B cell (primary cell): ENCODE data around the gene RANBP9. TPM values are rescaled to one million over a fixed set of nuclear protein-coding genes. Genes with fewer than 3 reads are reported as not detected.

Experiments
- ATAC-seq: fragments of 200-7000 bp; cut with Tn5 transposase; one replicate; pipeline ENCODE4 v1.10.0; 2021; ENCODE audit warnings: low read depth, mild to moderate bottlenecking, moderate number of reproducible peaks, moderate library complexity
- CTCF ChIA-PET: fragments of 350-600 bp; sonication (Branson Sonifier 250); formaldehyde crosslinking; loops from one replicate; lab custom pipeline; 2021; ENCODE audit warnings: antibody characterized with exemption, inconsistent platforms; lab: Charles Lee
- POLR2A ChIA-PET: fragments of 350-600 bp; sonication (Branson Sonifier 250); formaldehyde crosslinking; loops from one replicate; lab custom pipeline; 2021; ENCODE audit warnings: antibody characterized with exemption; lab: Charles Lee
- DNase-seq: peaks from one replicate; pipeline ENCODE4 v3.0.0; 2013
- H2AFZ ChIP-seq: 2 replicates; pipeline ENCODE4 v1.6.1; 2012; ENCODE audit warnings: mild to moderate bottlenecking, low read depth, low read length; ENCODE audit not compliant: insufficient read depth, poor library complexity, severe bottlenecking
- H3K27ac ChIP-seq, 2 donors: 1 replicate in 1 of 2; 2 replicates in 1 of 2; pipeline ENCODE4 v1.5.1; 2012 to 2013; ENCODE audit warnings: low read length in 2 of 2, mild to moderate bottlenecking in 2 of 2, moderate library complexity in 1 of 2
- H3K27me3 ChIP-seq, 4 experiments: fragments of 200-600 bp in 1 of 4; sonication (generic) in 1 of 4; replicated peaks in 1 of 4; 1 replicate in 2 of 4; 2 replicates in 2 of 4; pipeline versions ENCODE4 v1.6.1 to v1.7.0; 2013 to 2016; ENCODE audit warnings: low read length in 3 of 4, mild to moderate bottlenecking in 2 of 4, mixed read lengths in 1 of 4, moderate library complexity in 1 of 4; ENCODE audit not compliant: insufficient read depth in 4 of 4, control insufficient read depth in 3 of 4; ENCODE audit errors: control extremely low read depth in 1 of 4
- H3K36me3 ChIP-seq, 2 experiments: replicated peaks in 1 of 2; 1 replicate in 1 of 2; 2 replicates in 1 of 2; pipeline versions ENCODE4 v1.6.1 to v1.7.1; 2013; ENCODE audit warnings: low read length in 1 of 2; ENCODE audit not compliant: insufficient read depth in 2 of 2, control insufficient read depth in 1 of 2; ENCODE audit errors: control extremely low read depth in 1 of 2, extremely low read depth in 1 of 2
- H3K4me1 ChIP-seq, 2 donors: fragments of 200-600 bp in 1 of 2; sonication (generic) in 1 of 2; 1 replicate in 1 of 2; 2 replicates in 1 of 2; pipeline versions ENCODE4 v1.5.1 to v1.6.1; 2013 to 2017; ENCODE audit warnings: low read length in 2 of 2; ENCODE audit not compliant: control insufficient read depth in 2 of 2, insufficient read depth in 2 of 2
- H3K4me2 ChIP-seq: replicated peaks from 2 replicates; pipeline ENCODE3; 2012; ENCODE audit warnings: mild to moderate bottlenecking, low read depth, low read length; ENCODE audit not compliant: poor library complexity, severe bottlenecking
- H3K4me3 ChIP-seq, 5 experiments: fragments of 200-600 bp in 1 of 5; sonication (generic) in 1 of 5; 1 replicate in 3 of 5; 2 replicates in 2 of 5; pipeline versions ENCODE4 v1.5.1 to v1.7.0; 2011 to 2016; ENCODE audit warnings: low read length in 4 of 5, mild to moderate bottlenecking in 4 of 5, low read depth in 2 of 5, control low read depth in 1 of 5, moderate library complexity in 1 of 5; ENCODE audit not compliant: insufficient read depth in 1 of 5; ENCODE audit errors: control extremely low read depth in 1 of 5, extremely low read depth in 1 of 5
- H3K79me2 ChIP-seq: fragments of 200-600 bp; sonication (generic); one replicate; pipeline ENCODE4 v1.6.0; 2016; ENCODE audit warnings: low read length; ENCODE audit not compliant: control insufficient read depth, insufficient read depth
- H3K9ac ChIP-seq: fragments of 200-600 bp; sonication (generic); 2 replicates; pipeline ENCODE4 v1.6.1; 2017; ENCODE audit warnings: mild to moderate bottlenecking, low read length, moderate library complexity
- H3K9me3 ChIP-seq, 3 donors: one replicate each; pipeline versions ENCODE4 v1.6.1 to v1.7.1; 2013; ENCODE audit warnings: low read length in 2 of 3; ENCODE audit not compliant: control insufficient read depth in 2 of 3, insufficient read depth in 1 of 3; ENCODE audit errors: control extremely low read depth in 1 of 3
- H4K20me1 ChIP-seq: 2 replicates; pipeline ENCODE4 v1.6.0; 2012; ENCODE audit warnings: mild to moderate bottlenecking, low read length; ENCODE audit not compliant: insufficient read depth, control insufficient read depth, poor library complexity, severe bottlenecking
- H3K27ac Mint-ChIP-seq: one replicate; pipeline ENCODE4 v1.8.0; 2021; ENCODE audit warnings: mixed read lengths
- H3K27me3 Mint-ChIP-seq: one replicate; pipeline ENCODE4 v1.8.0; 2021; ENCODE audit warnings: mixed read lengths
- H3K4me1 Mint-ChIP-seq: one replicate; pipeline ENCODE4 v1.8.0; 2021; ENCODE audit warnings: mixed read lengths
- H3K4me3 Mint-ChIP-seq: one replicate; pipeline ENCODE4 v1.8.0; 2021; ENCODE audit warnings: mixed read lengths
- H3K9me3 Mint-ChIP-seq: one replicate; pipeline ENCODE4 v1.8.0; 2022; ENCODE audit warnings: mixed read lengths; ENCODE audit not compliant: insufficient read depth
- EZH2 ChIP-seq: IDR thresholded peaks from 2 replicates; pipeline ENCODE4 v1.6.1; 2012; ENCODE audit warnings: borderline replicate concordance, low read depth, mild to moderate bottlenecking, moderate library complexity, low read length; ENCODE audit not compliant: insufficient read depth, poor library complexity, severe bottlenecking
- WGBS: methylation state at CpG from one replicate; pipeline ENCODE4 v1.1.5; 2013; ENCODE audit warnings: missing lambda C conversion rate; ENCODE audit not compliant: insufficient coverage; 5-methylcytosine and 5-hydroxymethylcytosine counted together
- intact Hi-C: fragments of 100-400 bp; cut with micrococcal nuclease; formaldehyde crosslinking; loops from one replicate; pipeline ENCODE4 v1.10.0; 2022
- polyA plus RNA-seq: library from polyadenylated mRNA; depleted of rRNA; stranded (reverse); fragments of >200 nt; gene quantifications from 2 replicates; pipeline ENCODE4 v1.2.3, GENCODE V29; 2012
- total RNA-seq, 2 donors: library from RNA; stranded (reverse); fragments of 120-200 nt in 1 of 2; gene quantifications; 1 replicate in 1 of 2; 2 replicates in 1 of 2; pipeline versions ENCODE4 v1.2.3 to v1.2.4, GENCODE V29; 2013 to 2022
- TF ChIP-seq, protein P1 (sequence below): fragments of 200-600 bp; IDR thresholded peaks from one replicate; pipeline ENCODE4 v1.8.0; 2022; ENCODE audit warnings: antibody characterized with exemption, mild to moderate bottlenecking

The RANBP9 gene
- total and polyA plus RNA-seq, 2 donors (not counting 1 experiment from before 2014, with no cell fraction given), result 20.0 to 34.1 TPM

DNA sequence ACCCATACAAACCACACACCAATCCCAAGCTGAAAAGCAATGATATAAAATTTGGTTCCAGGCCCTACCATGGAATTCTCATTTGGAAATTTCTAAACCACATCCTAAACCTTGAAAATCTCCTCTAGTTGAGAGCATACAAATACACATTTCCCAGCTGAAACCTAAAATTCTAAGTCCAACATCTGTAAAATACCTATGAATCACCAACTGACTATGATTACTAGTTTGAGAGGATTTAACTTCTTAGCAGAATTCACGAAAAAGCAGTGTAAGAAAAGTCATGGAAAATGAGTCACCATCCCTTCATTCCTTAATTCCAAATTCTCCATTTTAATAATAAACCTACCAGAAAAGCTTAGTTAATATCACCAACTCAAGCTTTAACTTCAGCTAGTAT is 15.4 kb downstream of the RANBP9 start:
- no peaks in the 10 kb centered on the region for H3K27me3 Mint-ChIP-seq
- Histone ChIP-seq H3K27ac (no peak overlapping the region), H4K20me1 (peaks cover 27% of the 10 kb centered on the region), H3K9me3 (no peaks in the 10 kb centered on the region), H3K79me2 (peaks cover 98% of the 10 kb centered on the region), H3K9ac (no peak overlapping the region), H3K4me1 (peaks cover 27 to 30% of the 10 kb centered on the region in 2 donors), H3K36me3 (peaks cover 0 to 3% of the 10 kb centered on the region in 2 experiments), H3K4me2 (no peak overlapping the region), H3K27me3 (no peaks in the 10 kb centered on the region), H3K4me3 (no peak overlapping the region), H2AFZ (no peak overlapping the region)
- TF ChIP-seq, protein P1, sequence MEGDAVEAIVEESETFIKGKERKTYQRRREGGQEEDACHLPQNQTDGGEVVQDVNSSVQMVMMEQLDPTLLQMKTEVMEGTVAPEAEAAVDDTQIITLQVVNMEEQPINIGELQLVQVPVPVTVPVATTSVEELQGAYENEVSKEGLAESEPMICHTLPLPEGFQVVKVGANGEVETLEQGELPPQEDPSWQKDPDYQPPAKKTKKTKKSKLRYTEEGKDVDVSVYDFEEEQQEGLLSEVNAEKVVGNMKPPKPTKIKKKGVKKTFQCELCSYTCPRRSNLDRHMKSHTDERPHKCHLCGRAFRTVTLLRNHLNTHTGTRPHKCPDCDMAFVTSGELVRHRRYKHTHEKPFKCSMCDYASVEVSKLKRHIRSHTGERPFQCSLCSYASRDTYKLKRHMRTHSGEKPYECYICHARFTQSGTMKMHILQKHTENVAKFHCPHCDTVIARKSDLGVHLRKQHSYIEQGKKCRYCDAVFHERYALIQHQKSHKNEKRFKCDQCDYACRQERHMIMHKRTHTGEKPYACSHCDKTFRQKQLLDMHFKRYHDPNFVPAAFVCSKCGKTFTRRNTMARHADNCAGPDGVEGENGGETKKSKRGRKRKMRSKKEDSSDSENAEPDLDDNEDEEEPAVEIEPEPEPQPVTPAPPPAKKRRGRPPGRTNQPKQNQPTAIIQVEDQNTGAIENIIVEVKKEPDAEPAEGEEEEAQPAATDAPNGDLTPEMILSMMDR, result no peak
- no peak for TF ChIP-seq EZH2
- ChIA-PET CTCF (no interaction called here), POLR2A (no interaction called here)
- no CpG with 5 or more reads among the region's 1 CpG for WGBS
- no peak for ATAC-seq
- H3K4me3 Mint-ChIP-seq, result no peak overlapping the region
- DNase-seq, result no peak
- H3K4me1 Mint-ChIP-seq, result peaks cover 50% of the 10 kb centered on the region
- H3K9me3 Mint-ChIP-seq, result no peaks in the 10 kb centered on the region
- no peak overlapping the region for H3K27ac Mint-ChIP-seq
- intact Hi-C loops, result no loop called here

DNA sequence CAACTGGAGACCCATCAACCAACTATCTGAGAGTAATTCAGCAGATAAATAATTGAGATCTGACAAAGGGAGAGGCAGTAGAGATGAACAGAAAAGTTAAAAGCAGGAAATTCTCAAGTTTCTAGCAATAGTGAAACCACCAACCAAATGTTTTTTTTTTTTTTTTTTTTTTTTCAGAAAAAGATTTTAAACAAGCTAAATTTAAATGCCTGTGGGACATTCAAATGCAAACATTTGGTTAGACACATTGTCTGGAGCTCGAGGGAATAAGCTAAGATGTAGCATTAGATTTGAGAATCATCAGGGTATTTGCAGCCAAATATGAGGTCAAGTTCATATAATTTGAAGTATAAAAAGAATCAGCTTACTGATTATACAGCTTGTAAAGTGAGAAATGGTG is 16.4 kb downstream of the RANBP9 start:
- CTCF ChIA-PET, result no interaction called here
- H3K4me1 ChIP-seq, result peaks cover 24% of the 10 kb centered on the region in 2 donors
- H3K4me1 Mint-ChIP-seq, result peaks cover 42% of the 10 kb centered on the region
- TF ChIP-seq, protein P1, result no peak
- TF ChIP-seq EZH2, result no peak
- POLR2A ChIA-PET, result no interaction called here
- H3K27me3 ChIP-seq, result no peaks in the 10 kb centered on the region
- H3K9me3 ChIP-seq, result no peaks in the 10 kb centered on the region
- no peak overlapping the region for H3K4me2 ChIP-seq
- no peaks in the 10 kb centered on the region for H3K27me3 Mint-ChIP-seq
- WGBS, result 0% methylated on average over 1 of the region's 1 CpG
- H4K20me1 ChIP-seq, result peaks cover 18% of the 10 kb centered on the region
- no peak overlapping the region for H3K4me3 Mint-ChIP-seq
- H3K9me3 Mint-ChIP-seq, result no peaks in the 10 kb centered on the region
- intact Hi-C loops, result no loop called here
- H3K9ac ChIP-seq, result no peak overlapping the region
- ATAC-seq (no peak), DNase-seq (no peak)
- H3K36me3 ChIP-seq, result peaks cover 0 to 3% of the 10 kb centered on the region in 2 experiments
- H3K27ac ChIP-seq, result peak overlapping the region in 1 of 2 donors; percentile 18
- peaks cover 96% of the 10 kb centered on the region for H3K79me2 ChIP-seq
- no peak overlapping the region for H2AFZ ChIP-seq
- H3K4me3 ChIP-seq, result no peak overlapping the region
- H3K27ac Mint-ChIP-seq, result no peak overlapping the region
